T1000 (cell line): ENCODE data around the gene RPS6KB2.
A peak's percentile ranks its signal among the peaks of the same experiment; 100 is the strongest.

Experiments used
- DNase-seq: peaks from one replicate; lab custom pipeline; 2025; ENCODE audit warnings: mixed read lengths; lab: John Stamatoyannopoulos, UW

Gene RPS6KB2

DNA sequence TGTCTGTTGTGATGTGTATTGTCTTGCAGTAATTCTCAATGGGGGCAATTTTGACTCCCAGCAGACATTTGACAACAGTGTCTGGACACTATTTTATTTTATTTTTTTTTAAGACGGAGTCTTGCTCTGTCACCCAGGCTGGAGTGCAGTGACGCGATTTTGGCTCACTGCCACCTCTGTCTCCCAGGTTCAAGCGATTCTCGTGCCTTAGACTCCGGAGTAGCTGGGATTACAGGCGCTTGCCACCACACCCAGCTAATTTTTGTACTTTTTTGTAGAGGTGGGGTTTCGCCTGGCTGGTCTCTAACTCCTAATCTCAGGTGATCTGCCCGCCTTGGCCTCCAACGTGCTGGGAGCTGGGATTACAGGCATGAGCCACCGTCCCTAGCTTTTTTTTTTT is 1.4 kb downstream of the RPS6KB2 start:
- no peak for DNase-seq

DNA sequence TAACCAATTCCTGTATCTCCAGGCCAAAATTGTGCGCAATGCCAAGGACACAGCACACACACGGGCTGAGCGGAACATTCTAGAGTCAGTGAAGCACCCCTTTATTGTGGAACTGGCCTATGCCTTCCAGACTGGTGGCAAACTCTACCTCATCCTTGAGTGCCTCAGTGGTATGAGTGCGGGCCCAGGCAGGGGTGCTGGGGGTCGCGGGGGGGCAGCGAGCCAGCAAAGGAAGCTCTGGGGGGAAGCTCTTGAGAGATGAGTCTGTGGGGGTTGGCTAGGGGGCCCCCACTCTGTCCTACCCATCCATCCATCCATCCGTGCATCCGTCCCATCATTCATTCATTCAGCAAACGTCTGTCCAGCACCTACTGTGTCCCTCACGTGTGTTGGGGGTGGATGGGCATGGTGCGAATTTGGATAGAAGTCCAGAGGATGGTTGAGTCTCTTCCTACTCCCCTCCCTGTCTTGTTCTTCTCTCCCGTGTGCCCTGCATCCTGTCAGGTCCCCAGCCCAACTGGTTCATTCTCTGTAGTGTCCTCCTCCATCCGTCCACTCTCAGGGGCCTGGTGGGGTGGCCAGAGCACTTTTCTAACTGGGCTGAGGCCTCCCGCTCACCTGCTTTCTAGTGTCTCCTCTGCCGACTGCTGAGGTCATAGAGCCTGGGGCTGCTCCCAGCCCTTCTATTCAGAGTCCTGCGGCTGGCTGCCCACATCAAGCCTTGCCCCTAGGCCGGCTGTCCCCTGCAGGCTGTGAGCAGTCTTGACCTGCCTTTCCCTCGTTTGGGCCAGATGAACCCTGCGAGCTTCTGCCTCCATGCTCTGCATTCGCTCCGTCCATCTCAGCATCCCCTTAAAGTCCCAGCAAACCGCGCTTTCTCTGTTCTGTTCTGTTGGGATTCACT is 3.3 kb downstream of the RPS6KB2 start:
- DNase-seq = no peak

DNA sequence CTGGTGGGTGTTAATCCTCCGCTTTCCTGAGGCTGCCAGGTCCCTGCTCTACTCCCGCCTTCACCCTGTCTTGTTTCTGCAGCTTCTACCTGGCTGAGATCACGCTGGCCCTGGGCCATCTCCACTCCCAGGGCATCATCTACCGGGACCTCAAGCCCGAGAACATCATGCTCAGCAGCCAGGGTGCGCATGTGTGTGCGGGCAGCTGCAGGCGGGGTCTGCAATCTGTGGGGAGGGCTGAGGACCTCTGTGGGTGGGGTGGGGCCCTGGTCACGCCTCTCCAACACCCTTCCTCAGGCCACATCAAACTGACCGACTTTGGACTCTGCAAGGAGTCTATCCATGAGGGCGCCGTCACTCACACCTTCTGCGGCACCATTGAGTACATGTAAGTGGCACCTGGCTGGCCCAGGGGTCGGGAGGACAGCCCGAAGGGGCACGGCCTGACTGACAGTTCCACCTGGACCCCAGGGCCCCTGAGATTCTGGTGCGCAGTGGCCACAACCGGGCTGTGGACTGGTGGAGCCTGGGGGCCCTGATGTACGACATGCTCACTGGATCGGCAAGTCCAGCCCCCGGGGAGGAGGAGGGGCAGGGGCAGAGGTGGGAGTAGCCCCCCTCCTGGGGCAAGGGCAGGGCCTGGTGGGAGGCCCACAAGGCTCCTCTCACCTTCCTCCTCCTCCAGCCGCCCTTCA is 4.5 kb downstream of the RPS6KB2 start:
- DNase-seq = no peak

DNA sequence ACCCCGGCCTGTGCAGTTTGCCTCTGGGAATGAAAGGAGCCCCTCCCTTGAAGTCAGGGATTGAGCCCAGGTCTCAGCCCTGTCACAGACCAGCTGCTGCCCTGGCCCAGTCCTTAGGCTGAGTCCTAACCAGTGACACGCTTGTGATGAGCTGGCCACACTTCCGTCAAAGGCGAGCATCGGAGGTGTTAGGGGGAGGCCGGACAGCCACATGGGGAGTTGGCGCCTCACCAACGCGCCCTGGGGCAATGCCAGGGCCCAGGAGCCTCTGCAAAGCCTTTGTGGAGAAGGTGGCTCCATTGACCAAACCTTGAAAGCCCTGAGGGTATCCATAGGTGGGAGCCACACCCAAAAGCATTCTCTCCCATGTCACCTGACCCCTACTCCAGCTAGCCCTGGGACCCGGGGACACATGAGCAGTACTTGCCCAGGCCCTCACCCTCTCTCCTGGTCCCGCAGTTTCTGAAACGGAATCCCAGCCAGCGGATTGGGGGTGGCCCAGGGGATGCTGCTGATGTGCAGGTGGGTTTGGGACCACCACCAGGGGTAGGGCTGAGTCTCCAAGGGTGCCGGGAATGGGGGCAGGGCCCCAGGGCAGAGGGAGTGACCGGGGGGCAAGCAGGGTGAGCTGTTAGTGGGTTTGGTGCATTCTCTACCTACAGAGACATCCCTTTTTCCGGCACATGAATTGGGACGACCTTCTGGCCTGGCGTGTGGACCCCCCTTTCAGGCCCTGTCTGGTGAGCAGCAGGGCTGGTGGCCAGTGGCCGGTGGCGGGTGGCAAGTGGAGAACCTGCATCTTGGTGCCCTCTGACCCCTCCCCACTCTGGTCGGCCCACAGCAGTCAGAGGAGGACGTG is 5.5 kb downstream of the RPS6KB2 start:
- DNase-seq = no peak

DNA sequence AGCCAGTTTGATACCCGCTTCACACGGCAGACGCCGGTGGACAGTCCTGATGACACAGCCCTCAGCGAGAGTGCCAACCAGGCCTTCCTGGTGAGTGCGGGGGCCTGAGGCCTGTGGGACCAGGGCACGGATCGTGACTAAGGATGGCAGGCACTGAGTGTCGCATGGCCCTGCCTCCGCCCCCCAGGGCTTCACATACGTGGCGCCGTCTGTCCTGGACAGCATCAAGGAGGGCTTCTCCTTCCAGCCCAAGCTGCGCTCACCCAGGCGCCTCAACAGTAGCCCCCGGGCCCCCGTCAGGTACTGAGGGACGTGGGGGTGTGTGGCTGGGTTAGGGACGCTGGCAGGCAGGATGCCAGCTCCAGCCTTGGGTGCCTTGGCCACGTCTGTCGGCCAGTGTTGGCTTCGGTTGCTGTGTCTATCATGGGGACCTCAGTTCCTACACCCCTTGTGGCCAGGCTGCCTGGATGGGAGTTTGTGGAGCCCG is 6.1 kb downstream of the RPS6KB2 start:
- no peak for DNase-seq

DNA sequence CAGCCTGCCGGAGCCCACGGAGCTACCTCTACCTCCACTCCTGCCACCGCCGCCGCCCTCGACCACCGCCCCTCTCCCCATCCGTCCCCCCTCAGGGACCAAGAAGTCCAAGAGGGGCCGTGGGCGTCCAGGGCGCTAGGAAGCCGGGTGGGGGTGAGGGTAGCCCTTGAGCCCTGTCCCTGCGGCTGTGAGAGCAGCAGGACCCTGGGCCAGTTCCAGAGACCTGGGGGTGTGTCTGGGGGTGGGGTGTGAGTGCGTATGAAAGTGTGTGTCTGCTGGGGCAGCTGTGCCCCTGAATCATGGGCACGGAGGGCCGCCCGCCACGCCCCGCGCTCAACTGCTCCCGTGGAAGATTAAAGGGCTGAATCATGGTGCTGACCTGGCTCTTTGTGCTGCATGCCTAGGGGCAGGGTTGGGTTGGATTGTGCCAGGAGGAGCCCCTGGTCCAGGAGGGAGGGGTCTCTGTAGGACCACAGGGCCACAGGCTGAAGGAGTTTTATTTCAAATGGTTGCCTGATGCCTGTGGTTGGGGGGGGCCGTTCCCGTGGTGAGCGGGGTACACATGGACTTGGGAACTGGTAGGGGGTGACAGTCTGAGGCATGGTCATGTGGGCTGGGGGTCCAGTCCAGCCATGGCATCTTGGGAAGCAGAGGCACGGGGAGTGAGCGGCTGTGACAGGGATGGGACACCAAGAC is 6.9 kb downstream of the RPS6KB2 start:
- peak; percentile 19 for DNase-seq

DNA sequence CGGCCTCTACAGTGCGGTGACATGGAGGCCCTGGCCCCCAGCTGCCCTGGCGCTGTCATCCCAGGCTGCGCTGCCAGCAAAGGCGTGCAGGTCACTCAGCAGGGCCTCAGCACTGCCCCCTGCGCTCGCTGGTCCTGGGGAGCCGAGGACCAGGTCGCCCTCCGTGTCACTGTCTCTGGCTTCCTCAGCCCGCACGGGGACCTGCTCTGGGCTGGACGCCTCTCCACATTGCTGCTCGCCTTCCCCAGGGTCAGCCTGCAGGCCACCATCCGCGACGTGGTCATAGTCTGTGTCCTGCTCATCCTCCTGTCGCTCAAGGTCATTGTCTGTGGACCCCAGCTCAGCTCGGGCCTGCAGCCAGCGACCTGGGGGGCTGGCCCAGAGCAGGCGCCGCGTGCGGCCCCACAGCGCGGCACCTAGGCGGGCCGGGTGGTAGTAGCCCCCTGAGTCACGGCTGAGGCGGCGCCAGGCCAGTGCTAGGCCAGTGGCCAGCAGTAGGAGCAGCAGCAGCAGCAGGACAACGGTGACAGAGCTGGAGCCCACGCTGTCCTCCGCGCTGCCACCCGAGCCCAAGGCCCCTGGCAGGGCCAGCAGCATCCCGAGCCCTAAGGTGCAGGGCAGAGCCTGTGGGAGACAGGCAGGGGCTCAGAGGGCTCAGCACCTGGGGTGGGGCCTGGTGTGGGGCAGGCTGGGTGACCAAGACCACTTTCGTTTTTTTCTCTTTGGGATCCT is 7.6 kb downstream of the RPS6KB2 start:
- no peak for DNase-seq

DNA sequence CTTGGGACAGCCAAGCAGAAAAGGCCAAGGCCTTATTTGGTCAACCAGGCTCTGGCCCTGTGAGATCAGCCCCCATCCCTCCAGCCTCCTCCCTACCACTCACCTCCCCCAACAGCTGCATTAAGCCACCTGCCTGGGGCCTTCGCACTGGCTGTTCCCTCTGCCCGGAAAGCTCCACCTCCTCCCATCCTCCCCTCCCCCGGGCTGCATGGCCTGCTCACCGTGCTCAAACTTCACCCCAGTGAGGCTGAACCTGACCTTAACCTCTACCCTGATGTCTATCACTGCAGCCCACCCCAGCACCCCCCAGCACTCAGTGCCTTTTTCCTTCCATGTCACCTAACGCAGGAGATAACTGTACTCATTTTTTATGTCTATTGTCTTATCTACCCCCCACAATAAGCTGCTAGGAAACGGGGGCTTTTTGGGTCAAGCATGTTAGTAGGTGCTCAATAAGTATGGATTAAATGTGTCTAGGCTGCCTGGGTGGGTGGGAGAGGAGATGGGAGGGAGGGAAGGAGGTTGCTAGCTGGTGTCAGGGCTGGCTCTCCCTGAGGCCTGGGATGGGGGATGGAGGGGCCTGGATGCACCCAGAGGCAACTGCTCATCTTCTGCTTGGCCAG is 8.3 kb downstream of the RPS6KB2 start:
- no peak for DNase-seq

DNA sequence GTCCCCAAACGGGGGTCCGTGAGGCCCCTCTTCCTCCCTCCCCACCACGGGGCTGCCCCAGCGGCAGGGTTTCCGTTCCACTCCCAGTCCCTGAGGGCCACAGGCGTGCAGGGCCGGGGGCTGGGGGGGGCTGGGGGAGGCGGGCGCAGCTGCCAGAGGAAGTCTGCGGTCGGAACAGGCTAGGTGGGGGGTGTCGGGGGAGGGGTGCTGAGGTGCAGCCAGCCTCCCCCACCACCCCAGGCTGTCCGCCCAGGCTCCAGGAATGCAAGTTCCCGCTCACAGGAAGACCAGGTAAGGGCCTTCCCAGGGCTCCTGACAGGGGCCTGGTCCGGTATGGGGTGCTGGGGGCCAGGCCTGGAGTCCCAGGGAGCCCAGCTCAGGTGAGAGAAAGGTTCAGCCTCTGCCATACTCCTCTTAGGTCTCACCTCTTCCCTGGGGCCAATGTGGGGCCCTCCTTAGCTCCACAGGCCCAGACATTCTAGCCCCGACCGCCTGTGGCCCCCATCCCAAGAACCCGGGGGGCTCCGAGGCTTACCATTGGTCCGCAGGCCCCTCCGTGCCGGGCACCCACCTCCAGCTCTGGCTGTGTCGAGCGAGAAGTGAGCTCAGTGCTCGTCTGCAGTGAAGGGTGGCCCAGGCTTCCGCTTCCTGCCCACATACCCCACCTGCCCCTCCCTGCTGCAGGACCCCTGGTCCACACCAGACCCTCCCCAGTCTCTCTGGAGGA is 9.0 kb downstream of the RPS6KB2 start, which contains the start of gene PTPRCAP:
Gene PTPRCAP, minus strand, starts transcription at position 601 of the 727 bp plus-strand sequence. Its CDS starts 63 bp downstream, at position 538.
- no peak for DNase-seq

DNA sequence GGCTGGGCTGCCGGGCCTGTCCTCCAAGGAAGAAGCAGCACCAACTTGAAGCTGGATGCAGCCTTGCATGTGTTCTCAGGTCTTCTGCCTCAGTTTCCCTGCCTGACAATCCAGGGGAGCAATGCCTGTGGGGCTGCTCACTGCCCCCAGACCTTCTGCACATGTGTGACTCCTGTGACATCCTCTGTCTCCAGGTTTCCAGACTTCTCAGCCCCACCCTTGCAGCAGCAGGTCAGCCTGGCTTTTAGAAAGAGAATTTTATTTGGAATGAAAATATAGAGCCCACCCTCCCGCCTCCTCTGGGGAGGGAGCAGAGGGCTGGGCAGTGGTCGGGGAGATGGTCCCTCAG is 9.5 kb downstream of the RPS6KB2 start:
- DNase-seq = no peak

DNA sequence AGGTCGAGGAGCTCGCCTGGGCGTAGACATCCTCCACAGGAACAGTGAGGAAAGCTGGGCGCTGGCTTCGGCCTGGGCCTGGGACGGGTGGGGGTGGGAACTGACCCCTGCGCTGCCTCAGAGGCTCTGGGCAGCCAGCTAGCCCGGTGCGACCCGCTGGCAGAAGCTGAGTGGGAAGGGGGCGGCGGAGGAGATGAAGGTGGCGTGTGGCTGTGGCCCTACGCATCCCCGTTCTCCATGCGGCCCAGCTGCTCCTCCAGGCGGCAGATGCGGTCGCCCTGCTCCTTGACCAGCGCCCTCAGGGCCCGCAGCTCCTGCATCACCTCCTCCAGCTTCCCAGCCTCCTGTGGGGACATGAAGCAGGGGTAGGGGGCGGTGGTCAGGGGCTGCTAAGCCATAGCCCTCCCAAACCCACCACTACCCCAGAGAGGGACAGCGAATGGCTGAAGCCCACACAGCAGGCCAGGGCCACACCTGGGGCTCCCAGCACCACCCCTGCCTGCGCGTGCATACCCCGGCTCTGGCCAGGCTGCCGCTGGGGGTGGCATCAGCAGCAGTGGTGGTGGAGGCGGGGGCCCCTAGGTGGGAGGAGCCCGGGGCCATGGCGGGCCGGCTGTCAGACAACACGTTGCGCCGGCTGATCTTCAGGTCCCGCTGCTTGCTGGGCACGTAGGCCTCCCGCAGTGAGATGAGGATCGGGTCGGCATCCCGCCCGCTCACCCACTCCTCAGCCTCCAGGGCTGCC is 10.0 kb downstream of the RPS6KB2 start:
- no peak for DNase-seq

DNA sequence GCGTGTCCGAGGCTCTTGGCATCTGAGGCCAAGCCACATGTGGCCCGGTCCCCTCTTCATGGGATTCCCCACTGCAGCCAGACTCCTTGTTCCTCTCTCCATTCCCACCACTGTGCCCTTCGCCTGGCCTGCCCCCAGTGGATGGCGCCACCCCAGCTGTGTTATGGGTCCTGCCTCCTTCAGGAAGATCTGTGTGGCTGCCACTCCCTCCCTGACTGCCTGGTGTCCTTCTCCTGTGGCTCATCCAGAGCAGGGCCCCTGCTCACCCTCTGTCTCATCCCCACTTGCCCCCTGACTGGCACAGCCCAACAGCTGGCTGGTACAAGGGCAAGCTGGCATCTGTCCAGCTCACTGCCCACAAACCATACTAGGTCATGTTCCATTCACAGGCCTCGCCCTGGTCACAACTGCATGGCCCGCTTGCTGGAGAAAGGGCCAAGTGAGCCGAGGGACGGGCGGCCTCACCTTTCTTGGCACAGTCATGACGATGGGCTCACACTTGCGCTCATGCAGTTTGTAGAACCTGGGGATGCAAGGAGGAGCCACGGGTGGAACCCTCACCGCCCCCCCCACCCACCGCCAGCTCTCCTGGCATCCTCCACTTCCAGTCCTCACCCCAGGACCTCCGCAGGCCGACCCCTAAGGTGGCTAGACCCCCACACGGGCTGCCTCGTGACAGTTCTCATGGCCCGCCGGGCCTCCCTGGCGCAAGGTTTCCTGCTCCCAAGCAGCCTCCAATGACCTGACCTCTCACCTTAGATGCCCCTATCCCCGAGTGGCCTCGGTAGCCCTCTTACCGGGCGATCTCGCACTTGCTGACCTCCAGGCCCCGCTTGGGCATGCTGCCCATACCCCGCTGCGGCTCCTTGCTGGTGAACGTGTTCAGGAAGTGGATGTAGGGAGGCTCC is 11.3 kb downstream of the RPS6KB2 start:
- DNase-seq = no peak

DNA sequence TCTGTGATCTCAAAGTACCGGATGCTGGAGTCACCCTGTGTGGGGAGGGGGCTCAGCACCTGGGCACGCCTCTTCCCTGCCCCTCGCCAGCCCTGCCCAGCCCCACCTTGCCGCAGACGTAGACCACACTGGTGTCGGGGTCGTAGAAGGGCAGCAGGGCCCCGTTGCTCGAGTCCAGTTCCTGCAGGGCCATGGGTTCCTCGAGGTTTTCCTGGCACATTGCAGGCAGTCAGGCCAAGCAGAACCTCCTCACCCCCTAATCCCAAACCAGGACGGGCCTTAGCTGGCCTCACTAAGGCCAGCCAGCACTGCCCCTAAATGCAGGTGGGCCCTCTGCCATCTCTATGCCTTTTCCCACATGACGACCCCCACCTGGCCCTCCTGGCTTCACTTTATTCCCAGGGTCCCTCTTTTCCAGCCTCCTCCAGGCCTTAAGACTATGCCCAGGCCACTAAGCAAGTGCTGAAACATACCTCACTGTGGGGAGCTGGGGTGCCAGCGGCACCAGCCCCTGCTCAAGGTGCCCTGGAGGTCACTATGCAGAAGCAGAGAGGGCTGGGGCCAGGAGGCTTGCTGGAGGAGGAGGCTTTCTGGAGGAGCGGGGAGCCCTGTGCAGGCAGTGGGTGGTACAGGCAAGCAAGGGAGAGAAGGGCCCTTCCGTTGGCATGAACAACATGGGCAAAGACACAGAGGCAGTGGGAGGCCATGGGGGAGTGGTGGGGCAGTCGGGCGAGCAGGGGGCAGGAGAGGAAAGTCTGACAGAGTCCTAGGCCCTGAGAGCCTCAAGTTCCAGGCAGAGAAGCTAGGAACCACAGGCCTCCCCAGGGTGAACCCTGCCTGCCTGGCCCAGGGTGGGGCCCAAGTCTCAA is 12.2 kb downstream of the RPS6KB2 start:
- no peak for DNase-seq

DNA sequence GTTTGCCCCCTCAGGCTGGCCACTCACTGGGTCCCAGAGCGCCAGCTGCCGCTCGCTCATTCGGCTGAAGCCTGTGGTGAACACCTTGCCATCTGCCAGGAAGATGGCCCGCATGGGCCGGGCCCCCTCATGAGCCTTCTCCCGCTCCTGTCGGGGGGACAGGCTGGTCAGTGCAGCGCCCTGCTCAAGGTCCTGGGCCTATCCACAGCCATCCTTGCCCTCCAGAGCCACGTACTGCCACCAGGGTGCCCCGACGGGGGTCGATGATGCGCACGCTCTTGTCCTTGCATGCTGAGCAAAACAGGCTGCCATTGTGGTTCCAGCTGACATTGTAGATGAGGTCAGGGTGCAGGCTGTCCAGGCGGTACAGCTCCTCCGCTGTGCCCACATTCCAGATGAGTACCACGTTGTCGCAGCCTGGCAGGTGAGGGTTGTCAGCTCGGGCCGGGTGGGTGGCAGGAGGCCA is 12.8 kb downstream of the RPS6KB2 start:
- DNase-seq = no peak

DNA sequence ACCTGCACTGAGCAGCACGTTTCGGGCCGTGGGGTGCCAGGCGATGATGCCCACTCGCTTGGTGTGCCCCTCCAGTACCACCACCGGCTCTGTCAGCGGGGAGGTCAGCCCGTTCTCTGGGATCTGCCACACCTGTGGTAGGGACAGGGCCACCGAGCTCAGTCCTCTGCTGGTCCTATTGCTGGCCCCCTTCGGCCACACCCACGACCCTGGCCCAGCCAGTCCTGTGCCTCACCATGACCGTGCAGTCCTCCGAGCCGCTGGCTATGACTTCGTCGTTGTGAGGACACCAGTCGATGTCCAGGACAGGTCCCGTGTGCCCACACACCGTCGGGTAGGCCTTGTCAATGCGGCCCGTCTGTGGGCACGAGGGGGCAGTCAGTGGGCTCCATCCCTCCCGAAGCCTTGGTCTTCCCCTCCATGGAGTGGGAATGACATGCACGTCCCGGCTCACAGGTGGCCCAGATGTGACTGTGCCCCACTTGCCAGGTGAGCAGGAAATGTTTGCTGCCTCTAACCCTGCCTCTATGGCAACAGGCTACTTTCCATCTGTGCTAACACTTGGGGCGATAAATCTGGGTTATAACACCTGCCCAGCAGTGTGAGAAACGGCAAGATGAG is 13.5 kb downstream of the RPS6KB2 start:
- no peak for DNase-seq
